Ishikawa (cell line): ENCODE measurements around the gene CD58.

Source experiments
- CEBPB ChIP-seq: IDR thresholded peaks from 2 replicates; pipeline ENCODE4 v1.6.1; 2012
- CREB1 ChIP-seq: IDR thresholded peaks from 2 replicates; pipeline ENCODE4 v1.6.1; 2012; ENCODE audit warnings: low read depth
- EGR1 ChIP-seq: IDR thresholded peaks from 2 replicates; pipeline ENCODE4 v1.6.1; 2012
- EP300 ChIP-seq: IDR thresholded peaks from 2 replicates; pipeline ENCODE4 v1.6.1; 2012; ENCODE audit warnings: borderline replicate concordance
- FOXM1 ChIP-seq: IDR thresholded peaks from 2 replicates; pipeline ENCODE4 v1.6.1; 2012; ENCODE audit warnings: low read depth, borderline replicate concordance
- NFIC ChIP-seq: IDR thresholded peaks from 2 replicates; pipeline ENCODE4 v1.6.1; 2012
- RAD21 ChIP-seq: IDR thresholded peaks from 2 replicates; pipeline ENCODE4 v1.6.1; 2012; ENCODE audit warnings: low read depth
- TAF1 ChIP-seq: IDR thresholded peaks from 2 replicates; pipeline ENCODE4 v1.6.1; 2012; ENCODE audit warnings: low read depth, mild to moderate bottlenecking
- TEAD4 ChIP-seq: IDR thresholded peaks from 2 replicates; pipeline ENCODE4 v1.6.1; 2012
- YY1 ChIP-seq: IDR thresholded peaks from 2 replicates; pipeline ENCODE4 v1.6.1; 2012; ENCODE audit warnings: low read depth
- ZBTB7A ChIP-seq: IDR thresholded peaks from 2 replicates; pipeline ENCODE4 v1.6.1; 2012; ENCODE audit warnings: low read depth
- TF ChIP-seq, protein P1 (sequence below): IDR thresholded peaks from 2 replicates; pipeline ENCODE4 v1.6.1; 2012; ENCODE audit warnings: low read depth, mild to moderate bottlenecking
- TF ChIP-seq, protein P2 (sequence below): IDR thresholded peaks from 2 replicates; pipeline ENCODE4 v1.6.1; 2012
- TF ChIP-seq, protein P3 (sequence below): IDR thresholded peaks from 2 replicates; pipeline ENCODE4 v1.6.1; 2012

DNA sequence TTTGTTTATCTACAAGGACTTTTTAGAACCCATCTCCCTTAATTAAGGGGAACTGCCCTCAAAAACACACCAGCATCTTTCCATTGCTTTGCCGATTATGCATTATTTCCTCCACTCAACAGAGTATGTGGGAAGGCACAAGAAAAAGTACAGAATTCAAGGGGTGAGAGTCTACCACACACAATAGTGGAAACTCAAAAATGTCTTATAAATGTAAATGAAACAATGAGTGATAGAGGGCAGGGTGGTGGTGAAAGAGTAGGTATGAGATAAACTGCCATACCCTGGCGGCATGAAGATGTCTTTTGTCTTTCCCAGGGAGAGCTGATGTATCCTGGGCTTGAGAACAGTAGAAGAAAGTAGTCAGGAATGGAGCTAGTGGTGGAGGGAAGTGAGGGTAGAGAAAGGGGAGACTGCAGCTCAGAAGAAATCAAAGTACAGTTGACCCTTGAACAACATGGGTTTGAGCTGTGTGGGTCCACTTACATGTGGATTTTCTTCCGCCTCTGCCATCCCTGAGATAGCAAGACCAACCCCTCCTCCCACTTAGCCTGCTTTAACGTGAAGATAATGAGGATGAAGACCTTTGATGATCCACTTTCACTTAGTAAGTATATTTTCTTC is 24.4 kb downstream of the CD58 start:
- TF ChIP-seq TAF1 = no peak
- no peak for TF ChIP-seq RAD21
- TF ChIP-seq YY1 = no peak
- no peak for TF ChIP-seq ZBTB7A
- no peak for TF ChIP-seq CREB1
- TF ChIP-seq EP300 = no peak
- no peak for TF ChIP-seq CEBPB
- no peak for TF ChIP-seq NFIC
- TF ChIP-seq, protein P1, sequence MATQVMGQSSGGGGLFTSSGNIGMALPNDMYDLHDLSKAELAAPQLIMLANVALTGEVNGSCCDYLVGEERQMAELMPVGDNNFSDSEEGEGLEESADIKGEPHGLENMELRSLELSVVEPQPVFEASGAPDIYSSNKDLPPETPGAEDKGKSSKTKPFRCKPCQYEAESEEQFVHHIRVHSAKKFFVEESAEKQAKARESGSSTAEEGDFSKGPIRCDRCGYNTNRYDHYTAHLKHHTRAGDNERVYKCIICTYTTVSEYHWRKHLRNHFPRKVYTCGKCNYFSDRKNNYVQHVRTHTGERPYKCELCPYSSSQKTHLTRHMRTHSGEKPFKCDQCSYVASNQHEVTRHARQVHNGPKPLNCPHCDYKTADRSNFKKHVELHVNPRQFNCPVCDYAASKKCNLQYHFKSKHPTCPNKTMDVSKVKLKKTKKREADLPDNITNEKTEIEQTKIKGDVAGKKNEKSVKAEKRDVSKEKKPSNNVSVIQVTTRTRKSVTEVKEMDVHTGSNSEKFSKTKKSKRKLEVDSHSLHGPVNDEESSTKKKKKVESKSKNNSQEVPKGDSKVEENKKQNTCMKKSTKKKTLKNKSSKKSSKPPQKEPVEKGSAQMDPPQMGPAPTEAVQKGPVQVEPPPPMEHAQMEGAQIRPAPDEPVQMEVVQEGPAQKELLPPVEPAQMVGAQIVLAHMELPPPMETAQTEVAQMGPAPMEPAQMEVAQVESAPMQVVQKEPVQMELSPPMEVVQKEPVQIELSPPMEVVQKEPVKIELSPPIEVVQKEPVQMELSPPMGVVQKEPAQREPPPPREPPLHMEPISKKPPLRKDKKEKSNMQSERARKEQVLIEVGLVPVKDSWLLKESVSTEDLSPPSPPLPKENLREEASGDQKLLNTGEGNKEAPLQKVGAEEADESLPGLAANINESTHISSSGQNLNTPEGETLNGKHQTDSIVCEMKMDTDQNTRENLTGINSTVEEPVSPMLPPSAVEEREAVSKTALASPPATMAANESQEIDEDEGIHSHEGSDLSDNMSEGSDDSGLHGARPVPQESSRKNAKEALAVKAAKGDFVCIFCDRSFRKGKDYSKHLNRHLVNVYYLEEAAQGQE = no peak
- TF ChIP-seq, protein P2, sequence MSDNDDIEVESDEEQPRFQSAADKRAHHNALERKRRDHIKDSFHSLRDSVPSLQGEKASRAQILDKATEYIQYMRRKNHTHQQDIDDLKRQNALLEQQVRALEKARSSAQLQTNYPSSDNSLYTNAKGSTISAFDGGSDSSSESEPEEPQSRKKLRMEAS = no peak
- no peak for TF ChIP-seq TEAD4
- TF ChIP-seq, protein P3, sequence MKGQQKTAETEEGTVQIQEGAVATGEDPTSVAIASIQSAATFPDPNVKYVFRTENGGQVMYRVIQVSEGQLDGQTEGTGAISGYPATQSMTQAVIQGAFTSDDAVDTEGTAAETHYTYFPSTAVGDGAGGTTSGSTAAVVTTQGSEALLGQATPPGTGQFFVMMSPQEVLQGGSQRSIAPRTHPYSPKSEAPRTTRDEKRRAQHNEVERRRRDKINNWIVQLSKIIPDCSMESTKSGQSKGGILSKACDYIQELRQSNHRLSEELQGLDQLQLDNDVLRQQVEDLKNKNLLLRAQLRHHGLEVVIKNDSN = no peak
- TF ChIP-seq EGR1 = no peak
- TF ChIP-seq FOXM1 = no peak
